ENCODE measurements around the gene MRRF. TPM values are rescaled to one million over a fixed set of nuclear protein-coding genes. Genes with fewer than 3 reads are reported as not detected.

MRRF gene
- total RNA-seq, 2 donors from 2014 or later: 16.9 to 36.8 TPM

DNA sequence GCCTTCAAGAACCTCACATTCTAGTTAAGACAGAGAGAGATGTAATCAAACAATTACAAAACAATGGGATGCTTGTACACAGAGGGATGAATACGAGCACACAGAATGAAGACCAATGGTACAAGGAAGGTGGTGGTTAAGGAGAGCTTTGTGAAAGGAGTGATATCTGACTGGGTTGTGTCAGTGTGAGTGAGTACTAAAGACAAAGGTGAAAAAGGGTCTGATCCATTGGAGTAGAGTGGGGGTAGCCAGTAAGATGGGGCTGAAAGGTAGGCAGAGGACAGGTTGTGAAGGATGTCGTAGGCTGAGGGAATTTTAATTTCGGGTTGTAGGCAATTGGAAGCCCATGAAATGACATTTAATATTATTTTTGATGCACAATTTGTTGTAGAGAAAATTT is 9.9 kb upstream of the MRRF start:
- DNase-seq (ENCODE audit: low spot score) (no peak), ATAC-seq (ENCODE audit: insufficient number of reproducible peaks, low FRiP score, low read depth) (no peak)
- H3K27ac ChIP-seq: no peak overlapping the region
- no peaks in the 10 kb centered on the region for H3K4me1 ChIP-seq (ENCODE audit: control insufficient read depth in 1 of 2, low read depth in 2 of 2)
- H3K36me3 ChIP-seq: peaks cover 10% of the 10 kb centered on the region
- H3K9me3 ChIP-seq: no peaks in the 10 kb centered on the region
- no peak overlapping the region for H3K4me3 ChIP-seq
- TF ChIP-seq, protein P1, sequence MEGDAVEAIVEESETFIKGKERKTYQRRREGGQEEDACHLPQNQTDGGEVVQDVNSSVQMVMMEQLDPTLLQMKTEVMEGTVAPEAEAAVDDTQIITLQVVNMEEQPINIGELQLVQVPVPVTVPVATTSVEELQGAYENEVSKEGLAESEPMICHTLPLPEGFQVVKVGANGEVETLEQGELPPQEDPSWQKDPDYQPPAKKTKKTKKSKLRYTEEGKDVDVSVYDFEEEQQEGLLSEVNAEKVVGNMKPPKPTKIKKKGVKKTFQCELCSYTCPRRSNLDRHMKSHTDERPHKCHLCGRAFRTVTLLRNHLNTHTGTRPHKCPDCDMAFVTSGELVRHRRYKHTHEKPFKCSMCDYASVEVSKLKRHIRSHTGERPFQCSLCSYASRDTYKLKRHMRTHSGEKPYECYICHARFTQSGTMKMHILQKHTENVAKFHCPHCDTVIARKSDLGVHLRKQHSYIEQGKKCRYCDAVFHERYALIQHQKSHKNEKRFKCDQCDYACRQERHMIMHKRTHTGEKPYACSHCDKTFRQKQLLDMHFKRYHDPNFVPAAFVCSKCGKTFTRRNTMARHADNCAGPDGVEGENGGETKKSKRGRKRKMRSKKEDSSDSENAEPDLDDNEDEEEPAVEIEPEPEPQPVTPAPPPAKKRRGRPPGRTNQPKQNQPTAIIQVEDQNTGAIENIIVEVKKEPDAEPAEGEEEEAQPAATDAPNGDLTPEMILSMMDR (IDR thresholded peaks at IDR 0.05): no peak
- no peaks in the 10 kb centered on the region for H3K27me3 ChIP-seq (replicated peaks; ENCODE audit: insufficient read depth)

GRCh38 chr9:122256206-122256605 is 8.5 kb upstream of the MRRF start:
- Histone ChIP-seq H3K4me3 (no peak overlapping the region), H3K27me3 (replicated peaks; ENCODE audit: insufficient read depth) (no peaks in the 10 kb centered on the region), H3K27ac (no peak overlapping the region), H3K9me3 (no peaks in the 10 kb centered on the region), H3K4me1 (ENCODE audit: control insufficient read depth in 1 of 2, low read depth in 2 of 2) (peaks cover 0 to under 1% of the 10 kb centered on the region in 2 donors), H3K36me3 (peaks cover 17% of the 10 kb centered on the region)
- no peak for ATAC-seq (ENCODE audit: insufficient number of reproducible peaks, low FRiP score, low read depth)
- no peak for DNase-seq (ENCODE audit: low spot score)
- TF ChIP-seq, protein P1 (IDR thresholded peaks at IDR 0.05): no peak

GRCh38 chr9:122258886-122259415 is 5.7 kb upstream of the MRRF start:
- ATAC-seq (ENCODE audit: insufficient number of reproducible peaks, low FRiP score, low read depth) (no peak), DNase-seq (ENCODE audit: low spot score) (no peak)
- Histone ChIP-seq H3K36me3 (peaks cover 9% of the 10 kb centered on the region), H3K9me3 (no peaks in the 10 kb centered on the region), H3K4me3 (no peak overlapping the region), H3K27ac (no peak overlapping the region), H3K4me1 (ENCODE audit: control insufficient read depth in 1 of 2, low read depth in 2 of 2) (peaks cover 15 to 28% of the 10 kb centered on the region in 2 donors), H3K27me3 (replicated peaks; ENCODE audit: insufficient read depth) (no peaks in the 10 kb centered on the region)
- TF ChIP-seq, protein P1 (IDR thresholded peaks at IDR 0.05): no peak

DNA sequence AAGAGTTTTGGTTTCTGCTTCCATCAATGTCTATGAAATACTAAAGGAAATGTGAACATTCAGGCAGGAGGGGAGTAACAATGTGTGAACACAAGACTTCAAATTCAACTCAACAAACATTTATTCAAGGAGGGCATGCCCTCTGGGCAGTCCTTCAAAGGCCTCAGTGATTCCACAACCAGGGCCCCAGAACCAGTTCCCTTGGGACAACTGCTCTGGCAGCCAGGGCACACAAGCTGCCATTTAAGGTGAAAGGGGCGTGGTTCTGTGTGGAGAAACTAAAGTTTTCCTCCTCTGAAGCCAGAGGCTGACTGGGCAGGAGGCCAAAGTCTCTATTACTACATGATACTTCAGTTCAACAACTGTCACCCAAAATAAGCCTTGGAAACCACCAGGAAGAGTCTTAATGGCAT is 3.2 kb upstream of the MRRF start:
- H3K4me1 ChIP-seq (ENCODE audit: control insufficient read depth in 1 of 2, low read depth in 2 of 2): peaks cover 21 to 43% of the 10 kb centered on the region in 2 donors

GRCh38 chr9:122262073-122262472 is 2.6 kb upstream of the MRRF start:
- Histone ChIP-seq H3K27me3 (replicated peaks; ENCODE audit: insufficient read depth) (no peaks in the 10 kb centered on the region), H3K27ac (no peak overlapping the region), H3K4me3 (no peak overlapping the region), H3K4me1 (ENCODE audit: control insufficient read depth in 1 of 2, low read depth in 2 of 2) (peaks cover 21 to 43% of the 10 kb centered on the region in 2 donors), H3K36me3 (peaks cover 9% of the 10 kb centered on the region), H3K9me3 (no peaks in the 10 kb centered on the region)
- TF ChIP-seq, protein P1 (IDR thresholded peaks at IDR 0.05): no peak
- DNase-seq (ENCODE audit: low spot score) (no peak), ATAC-seq (ENCODE audit: insufficient number of reproducible peaks, low FRiP score, low read depth) (no peak)

More for the DNA sequence above, 3.2 kb upstream of the MRRF start:
- no peak overlapping the region for H3K27ac ChIP-seq
- H3K27me3 ChIP-seq (replicated peaks; ENCODE audit: insufficient read depth): no peaks in the 10 kb centered on the region
- H3K9me3 ChIP-seq: no peaks in the 10 kb centered on the region
- DNase-seq (ENCODE audit: low spot score) (peak; percentile 30), ATAC-seq (ENCODE audit: insufficient number of reproducible peaks, low FRiP score, low read depth) (peak; percentile 53)
- H3K36me3 ChIP-seq: peaks cover 9% of the 10 kb centered on the region
- TF ChIP-seq, protein P1 (IDR thresholded peaks at IDR 0.05): no peak
- no peak overlapping the region for H3K4me3 ChIP-seq

Measured in thoracic aorta (tissue), 2 donors.